Measurements from ENCODE around the gene ARRB1. TPM values are rescaled to one million over a fixed set of nuclear protein-coding genes. Genes with fewer than 3 reads are reported as not detected.

Gene ARRB1
- total RNA-seq, 1 experiment from 2014 or later = 24.2 TPM

DNA sequence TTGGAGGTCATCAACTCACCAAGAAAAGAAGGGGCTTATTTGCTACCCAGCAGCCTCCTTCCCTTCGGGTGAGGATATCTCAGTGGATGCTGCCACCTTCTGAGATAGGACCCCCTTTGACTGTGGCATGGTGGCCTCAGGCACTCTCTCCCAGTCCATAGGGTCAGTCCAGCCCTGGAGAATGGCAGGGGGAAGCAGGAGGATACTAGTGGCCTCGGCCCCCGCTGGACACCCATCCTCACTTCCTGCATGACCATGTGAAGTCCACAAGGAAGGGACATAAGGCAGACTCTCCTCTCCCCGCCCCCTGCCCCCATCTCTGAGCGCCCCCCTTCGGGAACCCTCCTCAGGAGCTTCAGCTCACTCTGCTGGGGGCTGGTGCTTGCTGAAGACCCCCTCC, 86.5 kb downstream of the ARRB1 start:
- Histone ChIP-seq H2AFZ (ENCODE audit: low read depth, low read length, poor library complexity, severe bottlenecking) (no peak overlapping the region), H3K9ac (ENCODE audit: low read length) (no peak overlapping the region), H3K27me3 (ENCODE audit: insufficient read depth, low read length) (no peaks in the 10 kb centered on the region), H4K20me1 (ENCODE audit: insufficient read depth) (no peaks in the 10 kb centered on the region), H3K4me2 (ENCODE audit: low read length) (no peak overlapping the region), H3K27ac (ENCODE audit: low read depth, low read length) (no peak overlapping the region), H3K79me2 (ENCODE audit: insufficient read depth, low read length) (no peaks in the 10 kb centered on the region), H3K36me3 (ENCODE audit: control insufficient read depth in 1 of 2, insufficient read depth in 2 of 2, low read length in 2 of 2) (no peaks in the 10 kb centered on the region), H3K9me3 (ENCODE audit: control insufficient read depth in 1 of 2, insufficient read depth in 1 of 2, low read depth in 1 of 2, low read length in 2 of 2) (no peaks in the 10 kb centered on the region), H3K4me3 (replicated peaks in 1 of 2; ENCODE audit: low read depth in 1 of 2, low read length in 2 of 2) (no peak overlapping the region), H3K4me1 (ENCODE audit: control insufficient read depth in 1 of 2, insufficient read depth in 2 of 2, low read length in 2 of 2) (no peaks in the 10 kb centered on the region), H3K9me2 (ENCODE audit: insufficient read depth) (no peaks in the 10 kb centered on the region)
- intact Hi-C loops (cut with micrococcal nuclease) = no loop called here
- ChIA-PET CTCF (interaction anchor here (0.7 kb wide), 1 partner anchor 24 kb away, joined by 3 read pairs; no protein-coding TSS in a partner anchor), RAD21 (ENCODE audit: low non-redundant PET in 1 of 2, low total read pairs in 2 of 2, uncharacterized antibody in 2 of 2, unreplicated experiment in 2 of 2) (no interaction called here), POLR2A (no interaction called here)
- no TSS peak for BruUV-seq (replicated peaks)
- DNase-seq (ENCODE audit: low read depth, low spot score) (no peak), ATAC-seq (no peak)
- no peak for TF ChIP-seq TCF7L2 (IDR thresholded peaks at IDR 0.05; ENCODE audit: borderline replicate concordance, extremely low read depth, insufficient read depth, insufficient read length)
- TF ChIP-seq SIN3A (IDR thresholded peaks at IDR 0.05; ENCODE audit: low read depth) = no peak
- no peak for TF ChIP-seq POLR2AphosphoS5 (IDR thresholded peaks at IDR 0.05; ENCODE audit: low read depth, low read length)
- TF ChIP-seq CEBPB (IDR thresholded peaks at IDR 0.05; ENCODE audit: low read depth) = no peak
- no peak for TF ChIP-seq SRF (IDR thresholded peaks at IDR 0.05; ENCODE audit: low read depth)
- no peak for TF ChIP-seq EZH2 (IDR thresholded peaks at IDR 0.05)
- TF ChIP-seq, protein P1, sequence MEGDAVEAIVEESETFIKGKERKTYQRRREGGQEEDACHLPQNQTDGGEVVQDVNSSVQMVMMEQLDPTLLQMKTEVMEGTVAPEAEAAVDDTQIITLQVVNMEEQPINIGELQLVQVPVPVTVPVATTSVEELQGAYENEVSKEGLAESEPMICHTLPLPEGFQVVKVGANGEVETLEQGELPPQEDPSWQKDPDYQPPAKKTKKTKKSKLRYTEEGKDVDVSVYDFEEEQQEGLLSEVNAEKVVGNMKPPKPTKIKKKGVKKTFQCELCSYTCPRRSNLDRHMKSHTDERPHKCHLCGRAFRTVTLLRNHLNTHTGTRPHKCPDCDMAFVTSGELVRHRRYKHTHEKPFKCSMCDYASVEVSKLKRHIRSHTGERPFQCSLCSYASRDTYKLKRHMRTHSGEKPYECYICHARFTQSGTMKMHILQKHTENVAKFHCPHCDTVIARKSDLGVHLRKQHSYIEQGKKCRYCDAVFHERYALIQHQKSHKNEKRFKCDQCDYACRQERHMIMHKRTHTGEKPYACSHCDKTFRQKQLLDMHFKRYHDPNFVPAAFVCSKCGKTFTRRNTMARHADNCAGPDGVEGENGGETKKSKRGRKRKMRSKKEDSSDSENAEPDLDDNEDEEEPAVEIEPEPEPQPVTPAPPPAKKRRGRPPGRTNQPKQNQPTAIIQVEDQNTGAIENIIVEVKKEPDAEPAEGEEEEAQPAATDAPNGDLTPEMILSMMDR (IDR thresholded peaks at IDR 0.05 in 2 of 3, conservative IDR thresholded peaks at IDR 0.05 in 1 of 3; ENCODE audit: borderline replicate concordance in 1 of 3, insufficient read depth in 1 of 3, low read depth in 2 of 3, low read length in 2 of 3) = no peak
- no peak for TF ChIP-seq SP1 (IDR thresholded peaks at IDR 0.05; ENCODE audit: low read depth)
- no peak for TF ChIP-seq MAX (IDR thresholded peaks at IDR 0.05)
- TF ChIP-seq, protein P2, sequence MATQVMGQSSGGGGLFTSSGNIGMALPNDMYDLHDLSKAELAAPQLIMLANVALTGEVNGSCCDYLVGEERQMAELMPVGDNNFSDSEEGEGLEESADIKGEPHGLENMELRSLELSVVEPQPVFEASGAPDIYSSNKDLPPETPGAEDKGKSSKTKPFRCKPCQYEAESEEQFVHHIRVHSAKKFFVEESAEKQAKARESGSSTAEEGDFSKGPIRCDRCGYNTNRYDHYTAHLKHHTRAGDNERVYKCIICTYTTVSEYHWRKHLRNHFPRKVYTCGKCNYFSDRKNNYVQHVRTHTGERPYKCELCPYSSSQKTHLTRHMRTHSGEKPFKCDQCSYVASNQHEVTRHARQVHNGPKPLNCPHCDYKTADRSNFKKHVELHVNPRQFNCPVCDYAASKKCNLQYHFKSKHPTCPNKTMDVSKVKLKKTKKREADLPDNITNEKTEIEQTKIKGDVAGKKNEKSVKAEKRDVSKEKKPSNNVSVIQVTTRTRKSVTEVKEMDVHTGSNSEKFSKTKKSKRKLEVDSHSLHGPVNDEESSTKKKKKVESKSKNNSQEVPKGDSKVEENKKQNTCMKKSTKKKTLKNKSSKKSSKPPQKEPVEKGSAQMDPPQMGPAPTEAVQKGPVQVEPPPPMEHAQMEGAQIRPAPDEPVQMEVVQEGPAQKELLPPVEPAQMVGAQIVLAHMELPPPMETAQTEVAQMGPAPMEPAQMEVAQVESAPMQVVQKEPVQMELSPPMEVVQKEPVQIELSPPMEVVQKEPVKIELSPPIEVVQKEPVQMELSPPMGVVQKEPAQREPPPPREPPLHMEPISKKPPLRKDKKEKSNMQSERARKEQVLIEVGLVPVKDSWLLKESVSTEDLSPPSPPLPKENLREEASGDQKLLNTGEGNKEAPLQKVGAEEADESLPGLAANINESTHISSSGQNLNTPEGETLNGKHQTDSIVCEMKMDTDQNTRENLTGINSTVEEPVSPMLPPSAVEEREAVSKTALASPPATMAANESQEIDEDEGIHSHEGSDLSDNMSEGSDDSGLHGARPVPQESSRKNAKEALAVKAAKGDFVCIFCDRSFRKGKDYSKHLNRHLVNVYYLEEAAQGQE (IDR thresholded peaks at IDR 0.05; ENCODE audit: low read depth) = no peak
- no peak for TF ChIP-seq ATF3 (IDR thresholded peaks at IDR 0.05)
- no peak for TF ChIP-seq EGR1 (IDR thresholded peaks at IDR 0.05; ENCODE audit: low read depth)
- no peak for TF ChIP-seq ZFX (IDR thresholded peaks at IDR 0.05)
- no peak for TF ChIP-seq POLR2A (IDR thresholded peaks at IDR 0.05; ENCODE audit: borderline replicate concordance, extremely low read depth, insufficient read depth, insufficient read length)
- no peak for TF ChIP-seq ZNF274 (IDR thresholded peaks at IDR 0.05; ENCODE audit: low read depth, low read length)
